Measurements from ENCODE around the gene CA9.
"Not testable (repeated sequence)": the region's sequence is repeated elsewhere in the genome, so short reads cannot be mapped to it uniquely, and the experiment has no call there.

The CA9 gene

GRCh38 chr9:35673132-35674024, at the start of gene CA9:
Gene CA9, plus strand, starts transcription at chr9:35673928. Its CDS starts 32 bp downstream, at chr9:35673960.
- DNase-seq: no peak

- no peak for DNase-seq
Measured at GRCh38 chr9:35627575-35627974, 46.2 kb upstream of the CA9 start.

- DNase-seq: no peak
Measured at GRCh38 chr9:35628389-35628991, 45.2 kb upstream of the CA9 start.

- DNase-seq: no peak
Measured at GRCh38 chr9:35629597-35629996, 44.1 kb upstream of the CA9 start.

GRCh38 chr9:35635730-35636129, 38.0 kb upstream of the CA9 start:
- DNase-seq: no peak

GRCh38 chr9:35636135-35636876, 37.4 kb upstream of the CA9 start:
- DNase-seq: no peak

- not testable (repeated sequence) for DNase-seq
Measured at GRCh38 chr9:35636877-35637246, 36.9 kb upstream of the CA9 start.

GRCh38 chr9:35637427-35637955, 36.2 kb upstream of the CA9 start:
- not testable (repeated sequence) for DNase-seq

GRCh38 chr9:35638751-35639150, 35.0 kb upstream of the CA9 start:
- not testable (repeated sequence) for DNase-seq

GRCh38 chr9:35639225-35639624, 34.5 kb upstream of the CA9 start:
- DNase-seq: not testable (repeated sequence)

GRCh38 chr9:35639631-35640030, 34.1 kb upstream of the CA9 start:
- DNase-seq: no peak

- DNase-seq: not testable (repeated sequence)
Measured at GRCh38 chr9:35640431-35640830, 33.3 kb upstream of the CA9 start.

- DNase-seq: not testable (repeated sequence)
Measured at GRCh38 chr9:35641478-35641877, 32.2 kb upstream of the CA9 start.

GRCh38 chr9:35643046-35643445, 30.7 kb upstream of the CA9 start:
- DNase-seq: no peak

- peak; percentile 36 for DNase-seq
Measured at GRCh38 chr9:35645736-35646135, 28.0 kb upstream of the CA9 start.

GRCh38 chr9:35646153-35646532, 27.6 kb upstream of the CA9 start:
- no peak for DNase-seq

- DNase-seq: peak; percentile 96
Measured at GRCh38 chr9:35646533-35647265, 27.0 kb upstream of the CA9 start.

GRCh38 chr9:35649431-35650340, 24.0 kb upstream of the CA9 start:
- no peak for DNase-seq

- DNase-seq: peak; percentile 29
Measured at GRCh38 chr9:35650341-35651158, 23.2 kb upstream of the CA9 start, which contains the start of gene SIT1. Gene SIT1, minus strand, starts transcription at chr9:35650931. Its CDS starts 78 bp downstream, at chr9:35650853.
